HG02970 (cell line): ENCODE data around the gene SSX2.
"Not testable (repeated sequence)": the region's sequence is repeated elsewhere in the genome, so short reads cannot be mapped to it uniquely, and the experiment has no call there.

ENCODE experiments used
- ATAC-seq: cut with Tn5 transposase; IDR thresholded peaks from one replicate; pipeline ENCODE4 v1.9.1; 2021; ENCODE audit warnings: mild to moderate bottlenecking, moderate library complexity, moderate number of reproducible peaks; ENCODE audit not compliant: unreplicated experiment, low FRiP score

SSX2 gene

GRCh38 chrX:52707078-52707477 lies at the start of gene SSX2:
Gene SSX2, minus strand, starts transcription at chrX:52707178. Its CDS starts 1,429 bp downstream, at chrX:52705749.
- not testable (repeated sequence) for ATAC-seq

GRCh38 chrX:52750952-52751351 lies 44.0 kb upstream of the SSX2 start, which contains the start of gene SSX2B:
Gene SSX2B, plus strand, starts transcription at chrX:52751252. Its CDS starts 1,429 bp downstream, at chrX:52752681.
- ATAC-seq, result not testable (repeated sequence)

GRCh38 chrX:52692034-52692433 lies 14.9 kb downstream of the SSX2 start:
- not testable (repeated sequence) for ATAC-seq

- ATAC-seq, result not testable (repeated sequence)
Measured at GRCh38 chrX:52662218-52662617, 44.8 kb downstream of the SSX2 start.

GRCh38 chrX:52655475-52655874 lies 51.5 kb downstream of the SSX2 start:
- ATAC-seq, result not testable (repeated sequence)

GRCh38 chrX:52654800-52655199 lies 52.2 kb downstream of the SSX2 start, which contains the start of gene SSX7:
Gene SSX7, minus strand, starts transcription at chrX:52654900. Its CDS starts 1,428 bp downstream, at chrX:52653472.
- not testable (repeated sequence) for ATAC-seq

GRCh38 chrX:52650676-52651075 lies 56.3 kb downstream of the SSX2 start:
- ATAC-seq, result not testable (repeated sequence)

- ATAC-seq, result not testable (repeated sequence)
Measured at GRCh38 chrX:52648956-52649355, 58.0 kb downstream of the SSX2 start.
